Erythroblast (primary cell): ENCODE data around the gene DENND2A.
"Not testable (repeated sequence)": the region's sequence is repeated elsewhere in the genome, so short reads cannot be mapped to it uniquely, and the experiment has no call there.

Experiments used
- DNase-seq, 2 experiments: peaks; one replicate each; lab custom pipeline; 2025; lab: John Stamatoyannopoulos, UW
- GATA1 ChIP-seq: IDR thresholded peaks from 2 replicates; pipeline ENCODE4 v1.6.1; 2011; ENCODE audit warnings: low read depth, mild to moderate bottlenecking, control low read depth, low read length, moderate library complexity
- POLR2A ChIP-seq: IDR thresholded peaks from 2 replicates; pipeline ENCODE4 v1.6.1; 2011; ENCODE audit warnings: mild to moderate bottlenecking, low read length

DENND2A gene

GRCh38 chr7:140537750-140538482, 102.7 kb downstream of the DENND2A start:
- TF ChIP-seq POLR2A: no peak
- no peak for TF ChIP-seq GATA1
- no peak for DNase-seq

GRCh38 chr7:140534743-140535142, 105.9 kb downstream of the DENND2A start:
- TF ChIP-seq GATA1: no peak
- DNase-seq: no peak

- no peak for DNase-seq
- TF ChIP-seq POLR2A (no peak), GATA1 (no peak)
These were observed 107.2 kb downstream of the DENND2A start for GRCh38 chr7:140533394-140533872.

- DNase-seq: not testable (repeated sequence)
These were observed 111.2 kb downstream of the DENND2A start for GRCh38 chr7:140529428-140529827.

- DNase-seq: no peak
- no peak for TF ChIP-seq POLR2A
- no peak for TF ChIP-seq GATA1
These were observed 113.6 kb downstream of the DENND2A start for GRCh38 chr7:140526787-140527664.

- DNase-seq: no peak
- TF ChIP-seq GATA1 (no peak), POLR2A (no peak)
These were observed 114.4 kb downstream of the DENND2A start for GRCh38 chr7:140526214-140526613.

GRCh38 chr7:140525743-140526142, 114.9 kb downstream of the DENND2A start:
- no peak for DNase-seq

GRCh38 chr7:140521421-140521820, 119.2 kb downstream of the DENND2A start:
- TF ChIP-seq POLR2A: no peak
- no peak for TF ChIP-seq GATA1

More at GRCh38 chr7:140525743-140526142, 114.9 kb downstream of the DENND2A start:
- no peak for TF ChIP-seq GATA1
- TF ChIP-seq POLR2A: no peak

GRCh38 chr7:140519007-140519399, 121.6 kb downstream of the DENND2A start:
- TF ChIP-seq GATA1 (no peak), POLR2A (no peak)
- DNase-seq: no peak

More at GRCh38 chr7:140521421-140521820, 119.2 kb downstream of the DENND2A start:
- DNase-seq: no peak

GRCh38 chr7:140518370-140519006, 122.1 kb downstream of the DENND2A start:
- TF ChIP-seq GATA1 (no peak), POLR2A (no peak)
- no peak for DNase-seq

- TF ChIP-seq POLR2A (no peak), GATA1 (no peak)
- peak; percentile 78 to 88 for DNase-seq
These were observed 122.9 kb downstream of the DENND2A start for GRCh38 chr7:140517546-140518369.

- no peak for TF ChIP-seq GATA1
- TF ChIP-seq POLR2A: peak; percentile 17
- DNase-seq: peak; percentile 90
These were observed 128.2 kb downstream of the DENND2A start for GRCh38 chr7:140512317-140513000.
